ENCODE data around the gene CBARP. TPM values are rescaled to one million over a fixed set of nuclear protein-coding genes. Genes with fewer than 3 reads are reported as not detected.

The CBARP gene
- total RNA-seq, 1 donor from 2014 or later, result 1.9 TPM

GRCh38 chr19:1264801-1265614 lies 27.2 kb upstream of the CBARP start:
- DNase-seq, result no peak

- DNase-seq, result no peak
Measured at GRCh38 chr19:1263188-1263587, 25.4 kb upstream of the CBARP start.

- DNase-seq, result no peak
Measured at GRCh38 chr19:1262623-1263123, 24.9 kb upstream of the CBARP start.

- no peak for DNase-seq
Measured at GRCh38 chr19:1261798-1262622, 24.2 kb upstream of the CBARP start.

- DNase-seq, result no peak
Measured at GRCh38 chr19:1261538-1261797, 23.7 kb upstream of the CBARP start.

GRCh38 chr19:1260749-1261537 lies 23.1 kb upstream of the CBARP start:
- peak; percentile 98 for DNase-seq

GRCh38 chr19:1259876-1260748 lies 22.3 kb upstream of the CBARP start:
- no peak for DNase-seq

GRCh38 chr19:1259206-1259875 lies 21.5 kb upstream of the CBARP start:
- DNase-seq, result no peak

- DNase-seq, result no peak
Measured at GRCh38 chr19:1258707-1259205, 21.0 kb upstream of the CBARP start.

- no peak for DNase-seq
Measured at GRCh38 chr19:1258163-1258492, 20.3 kb upstream of the CBARP start.

GRCh38 chr19:1257475-1258162 lies 19.8 kb upstream of the CBARP start:
- DNase-seq, result no peak

GRCh38 chr19:1256646-1257474 lies 19.1 kb upstream of the CBARP start:
- DNase-seq, result no peak

- no peak for DNase-seq
Measured at GRCh38 chr19:1255186-1256161, 17.7 kb upstream of the CBARP start.

GRCh38 chr19:1254530-1255185 lies 16.9 kb upstream of the CBARP start:
- no peak for DNase-seq

- no peak for DNase-seq
Measured at GRCh38 chr19:1254081-1254527, 16.3 kb upstream of the CBARP start.

- no peak for DNase-seq
Measured at GRCh38 chr19:1253514-1254080, 15.8 kb upstream of the CBARP start.

GRCh38 chr19:1252821-1253513 lies 15.2 kb upstream of the CBARP start:
- peak; percentile 83 for DNase-seq

Measured in skin of body (tissue), 2 donors.